NT2/D1 (cell line): ENCODE data around the gene HTR3D.

Experiments
- SUZ12 ChIP-seq: IDR thresholded peaks from 2 replicates; pipeline ENCODE4 v1.6.1; 2011; ENCODE audit not compliant: insufficient read length, insufficient read depth; ENCODE audit errors: extremely low read depth
- YY1 ChIP-seq: IDR thresholded peaks from 2 replicates; pipeline ENCODE4 v1.6.1; 2011; ENCODE audit not compliant: insufficient read length, insufficient read depth
- ZNF274 ChIP-seq: IDR thresholded peaks from 2 replicates; pipeline ENCODE4 v1.6.1; 2011; ENCODE audit warnings: mild to moderate bottlenecking, low read depth, low read length

DNA sequence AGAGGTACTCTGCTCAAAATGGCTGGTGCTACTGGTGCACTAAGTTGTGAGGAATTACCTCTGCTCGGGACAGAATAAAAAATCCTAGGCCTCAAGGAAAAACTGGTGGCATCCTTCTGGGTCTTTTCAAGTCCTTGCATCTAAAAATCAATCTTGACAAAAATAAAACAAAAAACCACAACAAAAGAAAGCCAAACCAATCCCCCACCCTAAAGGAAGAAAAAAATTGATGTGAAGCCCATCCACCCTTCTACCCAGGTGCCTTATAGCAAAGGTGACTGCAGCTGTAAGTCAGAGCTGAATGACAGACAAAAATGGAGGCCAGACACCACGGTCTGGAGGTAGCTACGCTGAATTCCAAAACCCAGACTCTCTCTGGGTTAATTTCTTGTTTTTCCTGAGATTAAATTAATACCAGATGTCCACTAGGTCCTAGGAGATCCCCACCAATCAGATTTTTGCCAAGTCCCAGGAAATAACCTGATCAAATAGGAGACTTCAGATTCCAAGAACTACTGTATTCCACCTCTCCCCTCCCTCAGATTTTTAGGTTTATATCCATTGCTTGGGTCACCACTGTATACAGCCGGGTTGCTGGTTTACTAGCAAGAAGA is 47.3 kb upstream of the HTR3D start:
- TF ChIP-seq SUZ12 (no peak), ZNF274 (no peak), YY1 (no peak)
